ENCODE data around the gene SLC28A3. TPM values are rescaled to one million over a fixed set of nuclear protein-coding genes. Genes with fewer than 3 reads are reported as not detected.

The SLC28A3 gene
- total RNA-seq, 1 experiment from 2014 or later = not detected

GRCh38 chr9:84338792-84339191 is 1.8 kb downstream of the SLC28A3 start:
- H4K20me1 ChIP-seq (ENCODE audit: low read length) = no peaks in the 10 kb centered on the region
- no peak for ATAC-seq
- no peak overlapping the region for H3K4me2 ChIP-seq (ENCODE audit: low read length)
- CTCF ChIA-PET = no interaction called here
- H3F3A ChIP-seq (ENCODE audit: low read length, unreplicated experiment) = no peaks in the 10 kb centered on the region
- DNase-seq = no peak
- no peaks in the 10 kb centered on the region for H3K27me3 ChIP-seq (ENCODE audit: low read length)
- H3K9me2 ChIP-seq (replicated peaks; ENCODE audit: low read length) = no peaks in the 10 kb centered on the region
- TF ChIP-seq CTCF (conservative IDR thresholded peaks at IDR 0.05; ENCODE audit: low read depth, low read length) = no peak
- no peak for TF ChIP-seq EZH2phosphoT487 (IDR thresholded peaks at IDR 0.05; ENCODE audit: borderline replicate concordance, low read length)
- TF ChIP-seq EZH2 (IDR thresholded peaks at IDR 0.05; ENCODE audit: low read length, unreplicated experiment) = no peak
- H3K79me2 ChIP-seq (ENCODE audit: low read length) = no peaks in the 10 kb centered on the region
- intact Hi-C loops (cut with micrococcal nuclease) = no loop called here
- H3K36me3 ChIP-seq (ENCODE audit: low read depth, low read length) = no peaks in the 10 kb centered on the region
- no peak overlapping the region for H3K9ac ChIP-seq (ENCODE audit: low read length)
- no peak overlapping the region for H2AFZ ChIP-seq (ENCODE audit: low read length)
- BruUV-seq (replicated peaks) = no TSS peak
- H3K4me1 ChIP-seq (ENCODE audit: insufficient read depth, low read length) = no peaks in the 10 kb centered on the region
- H3K4me3 ChIP-seq (ENCODE audit: low read length) = no peak overlapping the region
- no peak overlapping the region for H3K27ac ChIP-seq (ENCODE audit: low read length)
- POLR2A ChIA-PET (ENCODE audit: unreplicated experiment) = no interaction called here
- H3K9me3 ChIP-seq (ENCODE audit: low read length) = no peaks in the 10 kb centered on the region

- Histone ChIP-seq H3K79me2 (ENCODE audit: low read length) (no peaks in the 10 kb centered on the region), H3K4me3 (ENCODE audit: low read length) (no peak overlapping the region), H2AFZ (ENCODE audit: low read length) (no peak overlapping the region), H3K4me2 (ENCODE audit: low read length) (no peak overlapping the region), H3K9ac (ENCODE audit: low read length) (no peak overlapping the region), H3K9me2 (replicated peaks; ENCODE audit: low read length) (no peaks in the 10 kb centered on the region), H3K9me3 (ENCODE audit: low read length) (no peaks in the 10 kb centered on the region), H3F3A (ENCODE audit: low read length, unreplicated experiment) (no peaks in the 10 kb centered on the region), H3K4me1 (ENCODE audit: insufficient read depth, low read length) (no peaks in the 10 kb centered on the region), H3K27me3 (ENCODE audit: low read length) (no peaks in the 10 kb centered on the region), H3K36me3 (ENCODE audit: low read depth, low read length) (no peaks in the 10 kb centered on the region), H4K20me1 (ENCODE audit: low read length) (no peaks in the 10 kb centered on the region), H3K27ac (ENCODE audit: low read length) (no peak overlapping the region)
- intact Hi-C loops (cut with micrococcal nuclease) = no loop called here
- ChIA-PET POLR2A (ENCODE audit: unreplicated experiment) (no interaction called here), CTCF (no interaction called here)
- BruUV-seq (replicated peaks) = no TSS peak
- no peak for TF ChIP-seq EZH2 (IDR thresholded peaks at IDR 0.05; ENCODE audit: low read length, unreplicated experiment)
- no peak for TF ChIP-seq EZH2phosphoT487 (IDR thresholded peaks at IDR 0.05; ENCODE audit: borderline replicate concordance, low read length)
- TF ChIP-seq CTCF (conservative IDR thresholded peaks at IDR 0.05; ENCODE audit: low read depth, low read length) = no peak
- DNase-seq (no peak), ATAC-seq (no peak)
Measured at GRCh38 chr9:84337252-84337651, 3.3 kb downstream of the SLC28A3 start.

GRCh38 chr9:84331119-84331809 is 9.3 kb downstream of the SLC28A3 start:
- peaks cover 10% of the 10 kb centered on the region for H3K4me1 ChIP-seq (ENCODE audit: insufficient read depth, low read length)
- DNase-seq (peak; percentile 75), ATAC-seq (no peak)
- H2AFZ ChIP-seq (ENCODE audit: low read length) = peak overlapping the region; percentile 57
- no peak overlapping the region for H3K9ac ChIP-seq (ENCODE audit: low read length)
- CTCF ChIA-PET = no interaction called here
- no peak for TF ChIP-seq EZH2 (IDR thresholded peaks at IDR 0.05; ENCODE audit: low read length, unreplicated experiment)
- TF ChIP-seq CTCF (conservative IDR thresholded peaks at IDR 0.05; ENCODE audit: low read depth, low read length) = no peak
- no peak for TF ChIP-seq EZH2phosphoT487 (IDR thresholded peaks at IDR 0.05; ENCODE audit: borderline replicate concordance, low read length)
- peak overlapping the region; percentile 37; the same call in 1 of the 2 replicates for H3K4me2 ChIP-seq (ENCODE audit: low read length)
- 0 out of 2 replicates have a peak overlapping the region, but pooled peaks have one; percentile 8 for H3K27ac ChIP-seq (ENCODE audit: low read length)
- BruUV-seq (replicated peaks) = no TSS peak
- no peaks in the 10 kb centered on the region for H3K79me2 ChIP-seq (ENCODE audit: low read length)
- no peaks in the 10 kb centered on the region; the same call in 1 of the 2 replicates for H3K36me3 ChIP-seq (ENCODE audit: low read depth, low read length)
- intact Hi-C loops (cut with micrococcal nuclease) = no loop called here
- no peaks in the 10 kb centered on the region for H3K9me2 ChIP-seq (replicated peaks; ENCODE audit: low read length)
- H3K27me3 ChIP-seq (ENCODE audit: low read length) = no peaks in the 10 kb centered on the region
- no peaks in the 10 kb centered on the region for H3F3A ChIP-seq (ENCODE audit: low read length, unreplicated experiment)
- H4K20me1 ChIP-seq (ENCODE audit: low read length) = no peaks in the 10 kb centered on the region
- no peaks in the 10 kb centered on the region for H3K9me3 ChIP-seq (ENCODE audit: low read length)
- POLR2A ChIA-PET (ENCODE audit: unreplicated experiment) = no interaction called here
- H3K4me3 ChIP-seq (ENCODE audit: low read length) = no peak overlapping the region
